A673 (cell line): ENCODE measurements around the gene APOBEC2. TPM values are rescaled to one million over a fixed set of nuclear protein-coding genes. Genes with fewer than 3 reads are reported as not detected.

Experiments
- BruUV-seq: library from RNA; stranded (reverse); fragments of 400-500 nt; replicated peaks from 2 replicates; lab custom pipeline; 2021; lab: Mats Ljungman, UMichigan
- CTCF ChIA-PET: fragments of 300-600 bp; sonication (Branson Sonifier 250); formaldehyde crosslinking; loops from one replicate; lab custom pipeline; 2022; ENCODE audit warnings: antibody characterized with exemption; lab: Charles Lee
- POLR2A ChIA-PET: fragments of 300-600 bp; sonication (Branson Sonifier 250); formaldehyde crosslinking; loops from one replicate; lab custom pipeline; 2022; ENCODE audit warnings: antibody characterized with exemption; ENCODE audit not compliant: low non-redundant PET; lab: Charles Lee
- DNase-seq: peaks from one replicate; pipeline ENCODE4 v3.0.0-alpha.2; 2015; ENCODE audit warnings: low spot score
- H3K27ac ChIP-seq: fragments of 200-600 bp; sonication (generic); 2 replicates; pipeline ENCODE4 v1.5.1; 2016; ENCODE audit warnings: mixed run types, low read depth, mild to moderate bottlenecking, mixed read lengths, antibody characterized with exemption, low read length; ENCODE audit not compliant: poor library complexity, severe bottlenecking
- H3K27me3 ChIP-seq: fragments of 200-600 bp; sonication (generic); replicated peaks from 2 replicates; pipeline ENCODE4 v1.6.1; 2017; ENCODE audit warnings: mixed run types, low read depth, mild to moderate bottlenecking, mixed read lengths, antibody characterized with exemption, low read length; ENCODE audit not compliant: insufficient read depth, poor library complexity
- H3K36me3 ChIP-seq: fragments of 200-600 bp; sonication (generic); 2 replicates; pipeline ENCODE4 v1.6.1; 2016; ENCODE audit warnings: mixed run types, mild to moderate bottlenecking, mixed read lengths, antibody characterized with exemption, low read length; ENCODE audit not compliant: insufficient read depth, poor library complexity, severe bottlenecking
- H3K4me1 ChIP-seq: fragments of 200-600 bp; sonication (generic); 2 replicates; pipeline ENCODE4 v1.6.1; 2017; ENCODE audit warnings: mixed run types, mild to moderate bottlenecking, mixed read lengths, antibody characterized with exemption, low read length; ENCODE audit not compliant: insufficient read depth, poor library complexity, severe bottlenecking
- H3K4me3 ChIP-seq: fragments of 200-600 bp; sonication (generic); 2 replicates; pipeline ENCODE4 v1.5.1; 2016; ENCODE audit warnings: low read depth, mixed run types, mild to moderate bottlenecking, mixed read lengths, low read length; ENCODE audit not compliant: poor library complexity, severe bottlenecking
- H3K9me3 ChIP-seq: fragments of 200-600 bp; sonication (generic); 2 replicates; pipeline ENCODE4 v1.6.1; 2016; ENCODE audit warnings: mixed run types, low read depth, mild to moderate bottlenecking, mixed read lengths, antibody characterized with exemption, low read length; ENCODE audit not compliant: poor library complexity, severe bottlenecking
- CTCF ChIP-seq: fragments of 300-800, 200-600 bp; sonication (generic); conservative IDR thresholded peaks from 2 replicates; pipeline ENCODE4 v1.5.1; 2017; ENCODE audit warnings: low read depth, mild to moderate bottlenecking, antibody characterized with exemption, low read length, moderate library complexity, mixed read lengths
- EZH2 ChIP-seq: fragments of 200-600 bp; sonication (generic); IDR thresholded peaks from 2 replicates; pipeline ENCODE4 v1.6.1; 2017; ENCODE audit warnings: borderline replicate concordance, low read depth, mild to moderate bottlenecking, mixed read lengths, antibody characterized with exemption, low read length; ENCODE audit not compliant: poor library complexity, severe bottlenecking
- intact Hi-C: fragments of 100-400 bp; cut with micrococcal nuclease; formaldehyde crosslinking; loops from one replicate; pipeline ENCODE4 v1.10.0; 2022; ENCODE audit not compliant: unreplicated experiment
- total RNA-seq: library from RNA; stranded (reverse); gene quantifications from 2 replicates; pipeline ENCODE4 v1.2.3, GENCODE V29; 2021

The APOBEC2 gene
- total RNA-seq, 1 experiment from 2014 or later = not detected

GRCh38 chr6:41061196-41061726 is 8.3 kb downstream of the APOBEC2 start:
- no peak for TF ChIP-seq EZH2
- no peak for TF ChIP-seq CTCF
- Histone ChIP-seq H3K9me3 (no peaks in the 10 kb centered on the region), H3K27me3 (no peaks in the 10 kb centered on the region), H3K4me1 (no peaks in the 10 kb centered on the region), H3K4me3 (no peak overlapping the region), H3K27ac (no peak overlapping the region), H3K36me3 (peaks cover 11% of the 10 kb centered on the region)
- intact Hi-C loops = loop anchor here (10.0 kb wide), 1 partner anchor 1696 kb away; no protein-coding TSS in a partner anchor
- DNase-seq = no peak
- no TSS peak for BruUV-seq
- CTCF ChIA-PET = no interaction called here
- POLR2A ChIA-PET = no interaction called here

- no peaks in the 10 kb centered on the region for H3K9me3 ChIP-seq
- ChIA-PET CTCF (no interaction called here), POLR2A (interaction anchor here (0.7 kb wide), 1 partner anchor 400 kb away, joined by 3 read pairs; no protein-coding TSS in a partner anchor)
- H3K27me3 ChIP-seq = no peaks in the 10 kb centered on the region
- H3K27ac ChIP-seq = no peak overlapping the region
- intact Hi-C loops = loop anchor here (10.0 kb wide), 1 partner anchor 1697 kb away; no protein-coding TSS in a partner anchor
- H3K4me3 ChIP-seq = no peak overlapping the region
- BruUV-seq = no TSS peak
- DNase-seq = no peak
- H3K4me1 ChIP-seq = no peaks in the 10 kb centered on the region
- H3K36me3 ChIP-seq = peaks cover 11% of the 10 kb centered on the region
- TF ChIP-seq EZH2 (no peak), CTCF (no peak)
These were observed 9.1 kb downstream of the APOBEC2 start for GRCh38 chr6:41062056-41062455.

- H3K4me1 ChIP-seq = no peaks in the 10 kb centered on the region
- H3K27ac ChIP-seq = no peak overlapping the region
- POLR2A ChIA-PET = no interaction called here
- H3K27me3 ChIP-seq = no peaks in the 10 kb centered on the region
- TF ChIP-seq EZH2 (no peak), CTCF (no peak)
- no peak overlapping the region for H3K4me3 ChIP-seq
- BruUV-seq = no TSS peak
- CTCF ChIA-PET = interaction anchor here (0.7 kb wide), 1 partner anchor 159 kb away, joined by 7 read pairs; no protein-coding TSS in a partner anchor
- DNase-seq = no peak
- no peaks in the 10 kb centered on the region for H3K9me3 ChIP-seq
- H3K36me3 ChIP-seq = peaks cover 15% of the 10 kb centered on the region
- intact Hi-C loops = loop anchor here (10.0 kb wide), 1 partner anchor 1699 kb away; no protein-coding TSS in a partner anchor
These were observed 10.9 kb downstream of the APOBEC2 start for GRCh38 chr6:41063884-41064285.
